CD1c-positive myeloid dendritic cell (primary cell): ENCODE results near the gene PSEN1.

Experiments used
- DNase-seq: peaks from one replicate; pipeline ENCODE4 v3.0.0-alpha.2; 2016; ENCODE audit errors: extremely low spot score

Gene PSEN1

DNA sequence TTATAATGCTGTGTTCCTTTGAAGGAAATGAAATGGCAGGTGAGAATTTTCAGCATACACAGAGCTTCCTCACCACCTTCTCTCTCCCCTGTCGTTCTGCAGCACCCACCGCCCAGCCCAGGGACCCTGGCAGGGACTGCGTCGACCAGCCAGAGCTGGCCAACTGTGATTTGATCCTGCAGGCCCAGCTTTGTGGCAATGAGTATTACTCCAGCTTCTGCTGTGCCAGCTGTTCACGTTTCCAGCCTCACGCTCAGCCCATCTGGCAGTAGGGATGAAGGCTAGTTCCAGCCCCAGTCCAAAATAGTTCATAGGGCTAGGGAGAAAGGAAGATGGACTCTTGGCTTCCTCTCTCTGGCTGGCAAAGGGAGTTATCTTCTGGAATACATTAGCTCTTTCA lies 136.1 kb downstream of the PSEN1 start:
- DNase-seq, result no peak
